ENCODE results near the gene SHISAL1. TPM values are rescaled to one million over a fixed set of nuclear protein-coding genes. Genes with fewer than 3 reads are reported as not detected.

The SHISAL1 gene
- total RNA-seq, 2 donors from 2014 or later: 0.42 to 0.95 TPM

- H3K27ac Mint-ChIP-seq: peak overlapping the region; percentile 48
- no peaks in the 10 kb centered on the region for H3K9me3 Mint-ChIP-seq
These were observed 25.5 kb upstream of the SHISAL1 start for GRCh38 chr22:44338177-44338810.

GRCh38 chr22:44337678-44338004, 24.9 kb upstream of the SHISAL1 start:
- H3K4me1 ChIP-seq (ENCODE audit: control insufficient read depth, insufficient read depth, low read length): peaks cover 3% of the 10 kb centered on the region
- Mint-ChIP-seq H3K4me1 (peaks cover 7% of the 10 kb centered on the region), H3K27me3 (ENCODE audit: insufficient read depth) (peaks cover 16% of the 10 kb centered on the region), H3K9me3 (no peaks in the 10 kb centered on the region), H3K4me3 (no peak overlapping the region), H3K36me3 (ENCODE audit: low read depth) (no peaks in the 10 kb centered on the region), H3K27ac (no peak overlapping the region)
- 31% methylated on average over 3 to 13 of the region's 13 CpGs for WGBS, 2 experiments (ENCODE audit: insufficient coverage in 1 of 2, insufficient read length in 1 of 2)
- no peak overlapping the region for H3K27ac ChIP-seq (ENCODE audit: low read depth, low read length)
- H3K36me3 ChIP-seq (ENCODE audit: control insufficient read depth, insufficient read depth, low read length): no peaks in the 10 kb centered on the region
- H3K27me3 ChIP-seq (ENCODE audit: control insufficient read depth, insufficient read depth, low read length, poor library complexity, severe bottlenecking): peaks cover 29% of the 10 kb centered on the region
- H3K9me3 ChIP-seq (ENCODE audit: control insufficient read depth, low read length): no peaks in the 10 kb centered on the region
- peak; percentile 80 for DNase-seq
- no peak overlapping the region for H3K9ac ChIP-seq (ENCODE audit: extremely low read depth, low read length, poor library complexity, severe bottlenecking)
- H3K4me3 ChIP-seq (ENCODE audit: low read length): no peak overlapping the region
- TF ChIP-seq, protein P1, sequence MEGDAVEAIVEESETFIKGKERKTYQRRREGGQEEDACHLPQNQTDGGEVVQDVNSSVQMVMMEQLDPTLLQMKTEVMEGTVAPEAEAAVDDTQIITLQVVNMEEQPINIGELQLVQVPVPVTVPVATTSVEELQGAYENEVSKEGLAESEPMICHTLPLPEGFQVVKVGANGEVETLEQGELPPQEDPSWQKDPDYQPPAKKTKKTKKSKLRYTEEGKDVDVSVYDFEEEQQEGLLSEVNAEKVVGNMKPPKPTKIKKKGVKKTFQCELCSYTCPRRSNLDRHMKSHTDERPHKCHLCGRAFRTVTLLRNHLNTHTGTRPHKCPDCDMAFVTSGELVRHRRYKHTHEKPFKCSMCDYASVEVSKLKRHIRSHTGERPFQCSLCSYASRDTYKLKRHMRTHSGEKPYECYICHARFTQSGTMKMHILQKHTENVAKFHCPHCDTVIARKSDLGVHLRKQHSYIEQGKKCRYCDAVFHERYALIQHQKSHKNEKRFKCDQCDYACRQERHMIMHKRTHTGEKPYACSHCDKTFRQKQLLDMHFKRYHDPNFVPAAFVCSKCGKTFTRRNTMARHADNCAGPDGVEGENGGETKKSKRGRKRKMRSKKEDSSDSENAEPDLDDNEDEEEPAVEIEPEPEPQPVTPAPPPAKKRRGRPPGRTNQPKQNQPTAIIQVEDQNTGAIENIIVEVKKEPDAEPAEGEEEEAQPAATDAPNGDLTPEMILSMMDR (conservative IDR thresholded peaks at IDR 0.05): no peak

More at GRCh38 chr22:44338177-44338810, 25.5 kb upstream of the SHISAL1 start:
- no peaks in the 10 kb centered on the region for H3K36me3 Mint-ChIP-seq (ENCODE audit: low read depth)
- peaks cover 18% of the 10 kb centered on the region for H3K27me3 Mint-ChIP-seq (ENCODE audit: insufficient read depth)
- H3K36me3 ChIP-seq (ENCODE audit: control insufficient read depth, insufficient read depth, low read length): no peaks in the 10 kb centered on the region
- H3K4me3 ChIP-seq (ENCODE audit: low read length): no peak overlapping the region
- no peak for DNase-seq
- peaks cover 7% of the 10 kb centered on the region for H3K4me1 Mint-ChIP-seq
- no peak overlapping the region for H3K9ac ChIP-seq (ENCODE audit: extremely low read depth, low read length, poor library complexity, severe bottlenecking)
- peaks cover 3% of the 10 kb centered on the region for H3K4me1 ChIP-seq (ENCODE audit: control insufficient read depth, insufficient read depth, low read length)
- no peak overlapping the region for H3K27ac ChIP-seq (ENCODE audit: low read depth, low read length)
- H3K9me3 ChIP-seq (ENCODE audit: control insufficient read depth, low read length): no peaks in the 10 kb centered on the region
- TF ChIP-seq, protein P1 (conservative IDR thresholded peaks at IDR 0.05): no peak
- peaks cover 23% of the 10 kb centered on the region for H3K27me3 ChIP-seq (ENCODE audit: control insufficient read depth, insufficient read depth, low read length, poor library complexity, severe bottlenecking)
- 86 to 89% methylated on average over 5 to 8 of the region's 8 CpGs for WGBS, 2 experiments (ENCODE audit: insufficient coverage in 1 of 2, insufficient read length in 1 of 2)
- H3K4me3 Mint-ChIP-seq: no peak overlapping the region

GRCh38 chr22:44336962-44337677, 24.4 kb upstream of the SHISAL1 start:
- TF ChIP-seq, protein P1 (conservative IDR thresholded peaks at IDR 0.05): no peak
- Histone ChIP-seq H3K9ac (ENCODE audit: extremely low read depth, low read length, poor library complexity, severe bottlenecking) (no peak overlapping the region), H3K27ac (ENCODE audit: low read depth, low read length) (no peak overlapping the region), H3K36me3 (ENCODE audit: control insufficient read depth, insufficient read depth, low read length) (no peaks in the 10 kb centered on the region), H3K27me3 (ENCODE audit: control insufficient read depth, insufficient read depth, low read length, poor library complexity, severe bottlenecking) (peaks cover 34% of the 10 kb centered on the region), H3K9me3 (ENCODE audit: control insufficient read depth, low read length) (no peaks in the 10 kb centered on the region), H3K4me1 (ENCODE audit: control insufficient read depth, insufficient read depth, low read length) (peaks cover 3% of the 10 kb centered on the region), H3K4me3 (ENCODE audit: low read length) (no peak overlapping the region)
- no peak overlapping the region for H3K4me3 Mint-ChIP-seq
- no peaks in the 10 kb centered on the region for H3K9me3 Mint-ChIP-seq
- peaks cover 7% of the 10 kb centered on the region for H3K4me1 Mint-ChIP-seq
- DNase-seq: no peak
- H3K27me3 Mint-ChIP-seq (ENCODE audit: insufficient read depth): peaks cover 16% of the 10 kb centered on the region
- WGBS, 2 experiments (ENCODE audit: insufficient coverage in 1 of 2, insufficient read length in 1 of 2): 60 to 72% methylated on average over 14 to 21 of the region's 21 CpGs
- no peak overlapping the region for H3K27ac Mint-ChIP-seq
- no peaks in the 10 kb centered on the region for H3K36me3 Mint-ChIP-seq (ENCODE audit: low read depth)

All from endodermal cell (in vitro differentiated cells).